ENCODE data around the gene UIMC1.

The UIMC1 gene

GRCh38 chr5:177018341-177018740 lies 11.8 kb upstream of the UIMC1 start:
- POLR2A ChIA-PET: no interaction called here
- DNase-seq (ENCODE audit: extremely low spot score): no peak
- CTCF ChIA-PET: no interaction called here
- TF ChIP-seq CTCF (IDR thresholded peaks at IDR 0.05; ENCODE audit: control extremely low read depth, extremely low read depth, low read depth, missing control alignments): no peak

- CTCF ChIA-PET: no interaction called here
- DNase-seq (ENCODE audit: extremely low spot score): no peak
- POLR2A ChIA-PET: no interaction called here
- no peak for TF ChIP-seq CTCF (IDR thresholded peaks at IDR 0.05; ENCODE audit: control extremely low read depth, extremely low read depth, low read depth, missing control alignments)
Measured at GRCh38 chr5:177015156-177015555, 8.6 kb upstream of the UIMC1 start.

GRCh38 chr5:177010153-177010552 lies 3.6 kb upstream of the UIMC1 start:
- ChIA-PET POLR2A (no interaction called here), CTCF (interaction anchor here (1.0 to 1.8 kb wide), 3 partner anchors 12 to 25 kb away, joined by 3 to 6 read pairs (median 3); partner anchors contain the start of gene ZNF346)
- DNase-seq (ENCODE audit: extremely low spot score): no peak
- no peak for TF ChIP-seq CTCF (IDR thresholded peaks at IDR 0.05; ENCODE audit: control extremely low read depth, extremely low read depth, low read depth, missing control alignments)

GRCh38 chr5:177008716-177009115 lies 2.1 kb upstream of the UIMC1 start:
- no peak for TF ChIP-seq CTCF (IDR thresholded peaks at IDR 0.05; ENCODE audit: control extremely low read depth, extremely low read depth, low read depth, missing control alignments)
- CTCF ChIA-PET: no interaction called here
- no peak for DNase-seq (ENCODE audit: extremely low spot score)
- POLR2A ChIA-PET: interaction anchor here (1.0 kb wide), 1 partner anchor 12 kb away, joined by 3 read pairs; no protein-coding TSS in a partner anchor

GRCh38 chr5:177005619-177006264 lies 837 bp downstream of the UIMC1 start:
- CTCF ChIA-PET: interaction anchor here (0.8 to 4.2 kb wide), 13 partner anchors 9 to 434 kb away, joined by 3 to 29 read pairs (median 4); partner anchors contain the start of gene ZNF346
- POLR2A ChIA-PET: interaction anchor here (0.8 kb wide), 1 partner anchor 15 kb away, joined by 3 read pairs; no protein-coding TSS in a partner anchor
- DNase-seq (ENCODE audit: extremely low spot score): peak; percentile 57
- peak; percentile 73 for TF ChIP-seq CTCF (IDR thresholded peaks at IDR 0.05; ENCODE audit: control extremely low read depth, extremely low read depth, low read depth, missing control alignments)

GRCh38 chr5:177004961-177005360 lies 1.6 kb downstream of the UIMC1 start:
- ChIA-PET CTCF (interaction anchor here (0.8 to 4.2 kb wide), 12 partner anchors 8 to 433 kb away, joined by 3 to 29 read pairs (median 5); partner anchors contain the start of gene ZNF346), POLR2A (interaction anchor here (0.8 kb wide), 1 partner anchor 16 kb away, joined by 3 read pairs; no protein-coding TSS in a partner anchor)
- DNase-seq (ENCODE audit: extremely low spot score): no peak
- TF ChIP-seq CTCF (IDR thresholded peaks at IDR 0.05; ENCODE audit: control extremely low read depth, extremely low read depth, low read depth, missing control alignments): no peak
